GM12865 (cell line): Measurements from ENCODE around the gene LRRC4C.

ENCODE experiments used
- DNase-seq: peaks from one replicate; pipeline ENCODE4 v3.0.0; 2010; ENCODE audit warnings: low read depth
- H3K4me3 ChIP-seq: 2 replicates; pipeline ENCODE4 v1.5.1; 2011; ENCODE audit warnings: mild to moderate bottlenecking, low read depth, low read length, control low read depth
- TF ChIP-seq, protein P1 (sequence below): IDR thresholded peaks from 2 replicates; pipeline ENCODE4 v1.5.1; 2011; ENCODE audit warnings: low read length, control low read depth, low read depth, inconsistent platforms; ENCODE audit not compliant: insufficient read depth; ENCODE audit errors: missing control alignments

The LRRC4C gene

DNA sequence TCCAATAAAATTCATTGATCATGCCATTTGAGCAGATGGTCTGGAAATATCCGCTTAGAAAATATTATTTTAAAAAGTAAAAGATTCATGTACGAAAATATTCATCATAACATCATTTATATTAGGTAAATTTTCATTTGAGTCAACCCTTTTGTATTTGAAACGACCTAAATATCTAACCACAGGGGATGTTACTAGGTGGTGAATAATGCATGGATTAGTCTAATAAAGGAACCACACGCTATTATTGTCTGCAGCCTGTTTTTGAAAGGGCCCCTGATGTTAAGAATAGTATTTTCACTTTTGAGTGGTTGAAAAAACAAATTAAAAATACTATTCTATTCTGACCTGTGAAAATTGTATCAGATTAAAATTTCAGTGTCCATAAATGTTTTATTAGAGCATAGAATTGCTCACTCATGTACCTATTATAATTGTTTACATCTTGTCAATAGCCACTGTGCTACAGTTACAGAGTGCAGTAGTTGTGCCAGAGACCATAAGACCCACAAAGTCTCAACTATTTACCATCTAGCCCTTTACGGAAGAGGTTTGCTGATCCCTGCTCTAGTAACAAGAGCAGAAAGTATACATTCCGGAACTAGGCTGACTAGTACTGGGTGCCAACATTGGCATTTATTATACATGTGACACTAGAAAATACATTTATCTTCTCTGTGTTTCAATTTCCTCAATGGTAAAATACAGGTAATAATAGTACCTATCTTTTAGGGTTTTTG lies 176.1 kb downstream of the LRRC4C start:
- TF ChIP-seq, protein P1, sequence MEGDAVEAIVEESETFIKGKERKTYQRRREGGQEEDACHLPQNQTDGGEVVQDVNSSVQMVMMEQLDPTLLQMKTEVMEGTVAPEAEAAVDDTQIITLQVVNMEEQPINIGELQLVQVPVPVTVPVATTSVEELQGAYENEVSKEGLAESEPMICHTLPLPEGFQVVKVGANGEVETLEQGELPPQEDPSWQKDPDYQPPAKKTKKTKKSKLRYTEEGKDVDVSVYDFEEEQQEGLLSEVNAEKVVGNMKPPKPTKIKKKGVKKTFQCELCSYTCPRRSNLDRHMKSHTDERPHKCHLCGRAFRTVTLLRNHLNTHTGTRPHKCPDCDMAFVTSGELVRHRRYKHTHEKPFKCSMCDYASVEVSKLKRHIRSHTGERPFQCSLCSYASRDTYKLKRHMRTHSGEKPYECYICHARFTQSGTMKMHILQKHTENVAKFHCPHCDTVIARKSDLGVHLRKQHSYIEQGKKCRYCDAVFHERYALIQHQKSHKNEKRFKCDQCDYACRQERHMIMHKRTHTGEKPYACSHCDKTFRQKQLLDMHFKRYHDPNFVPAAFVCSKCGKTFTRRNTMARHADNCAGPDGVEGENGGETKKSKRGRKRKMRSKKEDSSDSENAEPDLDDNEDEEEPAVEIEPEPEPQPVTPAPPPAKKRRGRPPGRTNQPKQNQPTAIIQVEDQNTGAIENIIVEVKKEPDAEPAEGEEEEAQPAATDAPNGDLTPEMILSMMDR, result no peak
- DNase-seq, result no peak
- H3K4me3 ChIP-seq, result no peak overlapping the region

DNA sequence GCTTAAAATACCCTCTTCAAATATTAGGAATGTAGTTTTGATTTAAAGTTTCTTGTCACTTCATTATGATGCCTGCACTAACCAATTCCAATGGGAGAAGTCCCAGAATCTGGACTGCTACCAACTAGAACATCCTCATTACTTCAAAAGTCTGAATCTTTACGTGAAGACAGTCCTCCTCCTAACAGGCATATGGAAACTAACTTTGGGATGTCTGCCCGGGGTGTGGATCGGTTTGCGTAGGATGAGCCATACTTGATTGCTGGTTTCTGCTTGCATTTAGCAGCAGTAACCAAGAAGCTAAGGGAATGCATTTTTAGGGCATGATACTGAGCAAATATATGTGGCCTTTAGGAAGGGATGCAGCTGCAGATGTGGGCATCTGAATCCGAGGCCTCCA lies 177.1 kb downstream of the LRRC4C start:
- no peak for DNase-seq
- TF ChIP-seq, protein P1, result no peak
- no peak overlapping the region for H3K4me3 ChIP-seq

DNA sequence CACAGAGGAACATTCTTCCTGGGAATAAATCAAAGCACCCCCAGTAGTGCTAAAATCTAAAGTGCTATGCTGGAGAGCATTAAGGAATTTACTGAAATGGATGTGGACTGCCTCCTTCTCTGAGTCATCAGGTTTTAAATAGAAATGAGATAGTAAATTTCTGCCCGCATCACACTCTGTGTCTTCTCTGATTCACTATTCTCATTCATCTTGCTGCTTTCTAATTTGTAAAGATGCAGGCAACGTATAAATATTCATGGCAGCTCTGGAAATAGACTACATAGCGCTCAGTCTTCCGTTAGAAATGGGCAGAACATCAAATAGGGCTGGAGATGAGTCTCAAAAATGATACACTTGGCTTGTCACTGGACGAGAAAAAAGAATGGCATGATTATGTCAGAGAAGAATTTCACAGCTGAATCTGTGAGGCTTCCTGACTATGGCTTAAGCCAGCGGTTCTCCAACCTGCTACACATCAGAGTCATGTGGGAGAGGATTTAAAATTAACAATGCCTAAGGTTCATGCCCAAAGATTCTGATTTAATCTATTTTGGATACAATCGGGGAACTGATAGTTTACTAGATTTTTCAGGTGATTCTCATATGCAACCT lies 178.2 kb downstream of the LRRC4C start:
- no peak overlapping the region for H3K4me3 ChIP-seq
- no peak for DNase-seq
- TF ChIP-seq, protein P1, result no peak

DNA sequence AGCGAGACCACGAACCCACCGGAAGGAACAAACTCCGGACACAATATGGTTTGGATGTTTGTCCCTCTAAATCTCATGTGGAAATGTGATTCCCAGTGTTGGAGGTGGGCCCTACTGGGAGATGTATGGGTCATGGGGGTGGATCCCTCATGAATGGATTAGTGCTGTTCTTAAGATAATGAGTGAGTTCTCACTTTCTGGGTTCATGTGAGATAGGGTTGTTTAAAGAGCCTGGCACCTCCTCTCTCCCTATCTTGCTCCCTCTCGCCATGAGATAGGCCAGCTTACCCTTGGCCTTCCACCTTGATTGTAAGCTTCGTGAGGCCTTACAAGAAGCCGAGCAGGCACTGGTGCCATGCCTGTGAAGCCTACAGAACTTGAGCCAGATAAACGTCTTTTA lies 184.6 kb downstream of the LRRC4C start:
- TF ChIP-seq, protein P1, result no peak
- no peak overlapping the region for H3K4me3 ChIP-seq
- no peak for DNase-seq

DNA sequence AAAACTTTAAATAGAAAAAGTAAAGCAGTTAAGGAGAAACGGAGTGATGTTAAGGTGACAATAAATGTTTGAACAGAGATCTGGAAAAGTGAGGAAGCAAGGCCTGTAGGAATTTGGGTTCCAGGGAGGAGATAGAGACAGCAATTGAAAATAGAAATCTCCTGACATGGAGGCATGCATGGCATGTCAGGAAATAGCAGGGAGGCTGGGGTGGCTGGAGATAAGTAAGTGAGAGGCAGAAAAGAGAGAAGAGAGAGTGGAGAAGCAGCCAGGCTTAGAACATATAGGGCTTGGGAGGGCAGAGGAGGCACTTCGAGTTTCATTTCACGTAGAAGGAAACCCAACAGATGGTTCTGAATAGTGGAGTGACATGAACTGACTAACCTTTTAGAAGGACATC lies 185.5 kb downstream of the LRRC4C start:
- H3K4me3 ChIP-seq, result no peak overlapping the region
- TF ChIP-seq, protein P1, result no peak

DNA sequence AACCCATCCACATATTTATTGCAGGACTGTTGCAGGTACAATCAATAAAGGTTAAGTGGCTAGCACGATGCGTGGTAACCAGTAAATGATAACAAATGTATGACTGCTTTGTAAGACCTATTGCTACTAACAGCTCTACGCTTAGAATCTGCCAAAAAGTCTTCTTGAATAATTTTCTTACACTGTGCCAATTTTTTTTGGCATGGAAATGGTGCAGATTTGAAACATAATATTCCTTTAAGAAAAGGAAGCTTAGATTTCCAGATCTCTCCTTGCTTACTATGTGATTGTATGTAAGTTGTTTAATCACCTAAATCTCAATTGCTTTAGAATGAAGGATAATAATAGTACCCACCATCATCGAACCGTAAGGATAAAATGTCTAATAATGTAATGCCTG lies 192.0 kb downstream of the LRRC4C start:
- no peak overlapping the region for H3K4me3 ChIP-seq
- TF ChIP-seq, protein P1, result no peak
- DNase-seq, result no peak

More for the DNA sequence above, 185.5 kb downstream of the LRRC4C start:
- DNase-seq, result no peak
